ENCODE results near the gene ACOXL.
A peak's percentile ranks its signal among the peaks of the same experiment; 100 is the strongest.

Gene ACOXL

GRCh38 chr2:110820128-110820527, 87.8 kb downstream of the ACOXL start:
- H3K4me1 Mint-ChIP-seq (ENCODE audit: low read depth): peaks cover 16% of the 10 kb centered on the region
- peaks cover 27% of the 10 kb centered on the region for H3K27me3 Mint-ChIP-seq
- peak overlapping the region; percentile 14 for H3K4me3 Mint-ChIP-seq
- intact Hi-C loops (cut with micrococcal nuclease): no loop called here
- no peaks in the 10 kb centered on the region for H3K9me3 Mint-ChIP-seq
- H3K27ac Mint-ChIP-seq: peak overlapping the region; percentile 2
- H3K36me3 Mint-ChIP-seq (ENCODE audit: low read depth): no peaks in the 10 kb centered on the region

- no peak overlapping the region for H3K27ac Mint-ChIP-seq
- no peak overlapping the region for H3K4me3 Mint-ChIP-seq
- peaks cover 16% of the 10 kb centered on the region for H3K4me1 Mint-ChIP-seq (ENCODE audit: low read depth)
- H3K9me3 Mint-ChIP-seq: no peaks in the 10 kb centered on the region
- peaks cover 29% of the 10 kb centered on the region for H3K27me3 Mint-ChIP-seq
- H3K36me3 Mint-ChIP-seq (ENCODE audit: low read depth): no peaks in the 10 kb centered on the region
- intact Hi-C loops (cut with micrococcal nuclease): no loop called here
Observed at GRCh38 chr2:110823165-110823564, 90.8 kb downstream of the ACOXL start.

- Mint-ChIP-seq H3K27ac (no peak overlapping the region), H3K9me3 (no peaks in the 10 kb centered on the region), H3K4me3 (no peak overlapping the region), H3K27me3 (peaks cover 14% of the 10 kb centered on the region), H3K36me3 (ENCODE audit: low read depth) (no peaks in the 10 kb centered on the region), H3K4me1 (ENCODE audit: low read depth) (no peaks in the 10 kb centered on the region)
- intact Hi-C loops (cut with micrococcal nuclease): no loop called here
Observed at GRCh38 chr2:110827511-110827910, 95.1 kb downstream of the ACOXL start.

- Mint-ChIP-seq H3K4me3 (no peak overlapping the region), H3K27me3 (peaks cover 16% of the 10 kb centered on the region), H3K27ac (no peak overlapping the region), H3K9me3 (no peaks in the 10 kb centered on the region), H3K4me1 (ENCODE audit: low read depth) (no peaks in the 10 kb centered on the region), H3K36me3 (ENCODE audit: low read depth) (no peaks in the 10 kb centered on the region)
- intact Hi-C loops (cut with micrococcal nuclease): no loop called here
Observed at GRCh38 chr2:110828330-110828729, 96.0 kb downstream of the ACOXL start.

GRCh38 chr2:110829413-110830146, 97.2 kb downstream of the ACOXL start:
- peaks cover 16% of the 10 kb centered on the region for H3K27me3 Mint-ChIP-seq

GRCh38 chr2:110832740-110833139, 100.4 kb downstream of the ACOXL start:
- intact Hi-C loops (cut with micrococcal nuclease): no loop called here
- Mint-ChIP-seq H3K27me3 (peaks cover 9% of the 10 kb centered on the region), H3K36me3 (ENCODE audit: low read depth) (no peaks in the 10 kb centered on the region), H3K27ac (no peak overlapping the region), H3K9me3 (no peaks in the 10 kb centered on the region), H3K4me1 (ENCODE audit: low read depth) (no peaks in the 10 kb centered on the region), H3K4me3 (no peak overlapping the region)

More at GRCh38 chr2:110829413-110830146, 97.2 kb downstream of the ACOXL start:
- Mint-ChIP-seq H3K4me1 (ENCODE audit: low read depth) (no peaks in the 10 kb centered on the region), H3K27ac (no peak overlapping the region), H3K4me3 (no peak overlapping the region), H3K9me3 (no peaks in the 10 kb centered on the region), H3K36me3 (ENCODE audit: low read depth) (no peaks in the 10 kb centered on the region)
- intact Hi-C loops (cut with micrococcal nuclease): no loop called here

GRCh38 chr2:110834134-110834827, 101.9 kb downstream of the ACOXL start:
- intact Hi-C loops (cut with micrococcal nuclease): no loop called here
- Mint-ChIP-seq H3K4me1 (ENCODE audit: low read depth) (no peaks in the 10 kb centered on the region), H3K36me3 (ENCODE audit: low read depth) (no peaks in the 10 kb centered on the region)

GRCh38 chr2:110836671-110837070, 104.3 kb downstream of the ACOXL start:
- Mint-ChIP-seq H3K9me3 (no peaks in the 10 kb centered on the region), H3K4me1 (ENCODE audit: low read depth) (no peaks in the 10 kb centered on the region), H3K27ac (no peak overlapping the region), H3K4me3 (no peak overlapping the region), H3K36me3 (ENCODE audit: low read depth) (no peaks in the 10 kb centered on the region), H3K27me3 (peaks cover 3% of the 10 kb centered on the region)
- intact Hi-C loops (cut with micrococcal nuclease): no loop called here

More at GRCh38 chr2:110834134-110834827, 101.9 kb downstream of the ACOXL start:
- H3K27me3 Mint-ChIP-seq: peaks cover 4% of the 10 kb centered on the region
- H3K4me3 Mint-ChIP-seq: no peak overlapping the region
- H3K9me3 Mint-ChIP-seq: no peaks in the 10 kb centered on the region
- no peak overlapping the region for H3K27ac Mint-ChIP-seq

- H3K27me3 Mint-ChIP-seq: peaks cover 5% of the 10 kb centered on the region
Observed at GRCh38 chr2:110837446-110838409, 105.4 kb downstream of the ACOXL start.

GRCh38 chr2:110838657-110839384, 106.4 kb downstream of the ACOXL start:
- no peaks in the 10 kb centered on the region for H3K36me3 Mint-ChIP-seq (ENCODE audit: low read depth)
- intact Hi-C loops (cut with micrococcal nuclease): no loop called here
- peaks cover 11% of the 10 kb centered on the region for H3K4me1 Mint-ChIP-seq (ENCODE audit: low read depth)
- H3K27me3 Mint-ChIP-seq: peaks cover 3% of the 10 kb centered on the region
- no peak overlapping the region for H3K27ac Mint-ChIP-seq
- no peaks in the 10 kb centered on the region for H3K9me3 Mint-ChIP-seq
- H3K4me3 Mint-ChIP-seq: no peak overlapping the region

More at GRCh38 chr2:110837446-110838409, 105.4 kb downstream of the ACOXL start:
- H3K27ac Mint-ChIP-seq: no peak overlapping the region
- H3K4me1 Mint-ChIP-seq (ENCODE audit: low read depth): peaks cover under 1% of the 10 kb centered on the region
- no peaks in the 10 kb centered on the region for H3K9me3 Mint-ChIP-seq
- H3K36me3 Mint-ChIP-seq (ENCODE audit: low read depth): no peaks in the 10 kb centered on the region
- no peak overlapping the region for H3K4me3 Mint-ChIP-seq
- intact Hi-C loops (cut with micrococcal nuclease): no loop called here

- no peaks in the 10 kb centered on the region for H3K36me3 Mint-ChIP-seq (ENCODE audit: low read depth)
- H3K27ac Mint-ChIP-seq: no peak overlapping the region
- no peaks in the 10 kb centered on the region for H3K9me3 Mint-ChIP-seq
- H3K4me1 Mint-ChIP-seq (ENCODE audit: low read depth): peaks cover 13% of the 10 kb centered on the region
- intact Hi-C loops (cut with micrococcal nuclease): no loop called here
- no peak overlapping the region for H3K4me3 Mint-ChIP-seq
- H3K27me3 Mint-ChIP-seq: peaks cover 3% of the 10 kb centered on the region
Observed at GRCh38 chr2:110840508-110840907, 108.1 kb downstream of the ACOXL start.

- H3K27me3 Mint-ChIP-seq: peaks cover 3% of the 10 kb centered on the region
- H3K4me1 Mint-ChIP-seq (ENCODE audit: low read depth): peaks cover 13% of the 10 kb centered on the region
- no peak overlapping the region for H3K27ac Mint-ChIP-seq
- no peaks in the 10 kb centered on the region for H3K36me3 Mint-ChIP-seq (ENCODE audit: low read depth)
- H3K9me3 Mint-ChIP-seq: no peaks in the 10 kb centered on the region
- intact Hi-C loops (cut with micrococcal nuclease): no loop called here
- H3K4me3 Mint-ChIP-seq: no peak overlapping the region
Observed at GRCh38 chr2:110842048-110842447, 109.7 kb downstream of the ACOXL start.

- H3K4me1 Mint-ChIP-seq (ENCODE audit: low read depth): peaks cover 15% of the 10 kb centered on the region
- peaks cover 3% of the 10 kb centered on the region for H3K27me3 Mint-ChIP-seq
- intact Hi-C loops (cut with micrococcal nuclease): no loop called here
- H3K27ac Mint-ChIP-seq: no peak overlapping the region
- H3K9me3 Mint-ChIP-seq: no peaks in the 10 kb centered on the region
- H3K36me3 Mint-ChIP-seq (ENCODE audit: low read depth): no peaks in the 10 kb centered on the region
- H3K4me3 Mint-ChIP-seq: no peak overlapping the region
Observed at GRCh38 chr2:110843496-110843895, 111.1 kb downstream of the ACOXL start.

Measured in dendritic cell treated with granulocyte-macrophage colony-stimulating factor and Interleukin-4, amounts not matched to agents 40 ng/mL and 50 ng/mL, for 4 days (primary cell).